Ovary (tissue), 3 donors: ENCODE measurements around the gene OR2K2.

ENCODE experiments used
- EP300 ChIP-seq: sonication (generic); formaldehyde crosslinking; IDR thresholded peaks from one replicate; pipeline ENCODE4 v1.6.1; 2017; ENCODE audit warnings: antibody characterized with exemption
- POLR2A ChIP-seq: fragments of 450-650 bp; IDR thresholded peaks from one replicate; pipeline ENCODE4 v1.6.1; 2017; ENCODE audit warnings: antibody characterized with exemption, mild to moderate bottlenecking, moderate library complexity
- TF ChIP-seq, protein P1 (sequence below), 3 donors: fragments of 450-650 bp in 2 of 3; fragments of 200-600 bp in 1 of 3; IDR thresholded peaks; one replicate each; pipeline versions ENCODE4 v1.5.1 to v1.8.0; 2016 to 2022; ENCODE audit warnings: antibody characterized with exemption in 3 of 3, mild to moderate bottlenecking in 1 of 3
- donor health status: DM: no; HTN: no; CAD: no.

DNA sequence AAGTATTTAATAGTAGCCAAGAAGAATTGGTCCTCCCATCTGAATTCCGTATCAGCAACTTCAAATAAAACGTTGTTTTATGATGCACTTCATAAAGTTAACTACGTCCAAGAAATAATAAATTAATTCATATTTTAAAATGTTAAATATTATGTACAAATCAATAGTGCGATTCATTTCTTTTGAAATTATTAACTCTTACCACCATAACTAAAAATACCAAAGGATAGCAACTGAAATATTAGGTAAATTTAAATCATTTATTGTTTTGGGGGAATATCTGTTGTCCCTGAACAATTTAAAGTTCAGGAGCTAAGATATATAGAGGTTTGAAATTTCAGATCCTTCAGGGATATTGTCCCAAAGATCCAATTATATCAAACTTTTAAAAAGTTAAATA is at the start of gene OR2K2:
- TF ChIP-seq, protein P1, sequence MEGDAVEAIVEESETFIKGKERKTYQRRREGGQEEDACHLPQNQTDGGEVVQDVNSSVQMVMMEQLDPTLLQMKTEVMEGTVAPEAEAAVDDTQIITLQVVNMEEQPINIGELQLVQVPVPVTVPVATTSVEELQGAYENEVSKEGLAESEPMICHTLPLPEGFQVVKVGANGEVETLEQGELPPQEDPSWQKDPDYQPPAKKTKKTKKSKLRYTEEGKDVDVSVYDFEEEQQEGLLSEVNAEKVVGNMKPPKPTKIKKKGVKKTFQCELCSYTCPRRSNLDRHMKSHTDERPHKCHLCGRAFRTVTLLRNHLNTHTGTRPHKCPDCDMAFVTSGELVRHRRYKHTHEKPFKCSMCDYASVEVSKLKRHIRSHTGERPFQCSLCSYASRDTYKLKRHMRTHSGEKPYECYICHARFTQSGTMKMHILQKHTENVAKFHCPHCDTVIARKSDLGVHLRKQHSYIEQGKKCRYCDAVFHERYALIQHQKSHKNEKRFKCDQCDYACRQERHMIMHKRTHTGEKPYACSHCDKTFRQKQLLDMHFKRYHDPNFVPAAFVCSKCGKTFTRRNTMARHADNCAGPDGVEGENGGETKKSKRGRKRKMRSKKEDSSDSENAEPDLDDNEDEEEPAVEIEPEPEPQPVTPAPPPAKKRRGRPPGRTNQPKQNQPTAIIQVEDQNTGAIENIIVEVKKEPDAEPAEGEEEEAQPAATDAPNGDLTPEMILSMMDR (IDR thresholded peaks at IDR 0.05): no peak
- no peak for TF ChIP-seq EP300
- TF ChIP-seq POLR2A: no peak
